Activated CD8-positive, alpha-beta memory T cell treated with anti-CD3 and anti-CD28 coated beads for 24 hours (primary cell): ENCODE data around the gene SLC38A10.

Source experiments
- DNase-seq: peaks from one replicate; pipeline ENCODE4 v3.0.0-alpha.2; 2020

The SLC38A10 gene

DNA sequence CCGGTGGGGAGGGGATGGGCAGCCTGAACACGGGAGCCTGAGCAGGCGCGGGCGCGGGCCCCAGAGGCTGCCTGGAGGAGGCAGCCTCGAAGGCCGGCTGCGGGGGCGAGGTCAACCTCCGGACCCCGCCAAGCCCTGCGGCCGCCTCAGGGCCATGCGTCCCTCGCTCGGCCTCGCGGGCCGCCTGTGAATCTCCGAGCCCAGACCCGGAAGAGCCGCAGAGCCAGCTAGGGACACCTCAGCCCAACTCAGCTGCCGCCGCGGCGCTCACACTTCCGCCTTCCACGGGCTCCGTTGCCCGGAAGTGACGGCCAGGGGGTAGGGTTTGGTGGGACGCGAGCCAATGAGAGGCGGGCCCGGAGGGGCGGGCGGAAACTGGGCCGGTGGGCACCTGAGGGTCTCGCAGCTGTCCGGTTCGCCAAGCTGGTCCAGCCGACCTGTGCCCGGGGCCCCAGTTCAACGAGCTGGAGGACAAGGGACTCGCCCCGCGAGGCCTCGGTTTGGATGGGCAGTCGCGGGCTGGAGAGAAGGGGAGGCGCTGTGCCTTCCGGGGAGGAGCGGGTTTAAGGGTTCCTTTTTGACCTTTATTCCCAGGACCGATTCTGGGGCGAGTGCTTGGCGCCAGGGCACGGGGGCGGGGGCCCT, at the start of gene SLC38A10:
Gene SLC38A10, minus strand, starts transcription at position 277 of the 645 bp plus-strand sequence. CDS start 386 bp downstream, outside the sequence.
- peak; percentile 95 for DNase-seq

DNA sequence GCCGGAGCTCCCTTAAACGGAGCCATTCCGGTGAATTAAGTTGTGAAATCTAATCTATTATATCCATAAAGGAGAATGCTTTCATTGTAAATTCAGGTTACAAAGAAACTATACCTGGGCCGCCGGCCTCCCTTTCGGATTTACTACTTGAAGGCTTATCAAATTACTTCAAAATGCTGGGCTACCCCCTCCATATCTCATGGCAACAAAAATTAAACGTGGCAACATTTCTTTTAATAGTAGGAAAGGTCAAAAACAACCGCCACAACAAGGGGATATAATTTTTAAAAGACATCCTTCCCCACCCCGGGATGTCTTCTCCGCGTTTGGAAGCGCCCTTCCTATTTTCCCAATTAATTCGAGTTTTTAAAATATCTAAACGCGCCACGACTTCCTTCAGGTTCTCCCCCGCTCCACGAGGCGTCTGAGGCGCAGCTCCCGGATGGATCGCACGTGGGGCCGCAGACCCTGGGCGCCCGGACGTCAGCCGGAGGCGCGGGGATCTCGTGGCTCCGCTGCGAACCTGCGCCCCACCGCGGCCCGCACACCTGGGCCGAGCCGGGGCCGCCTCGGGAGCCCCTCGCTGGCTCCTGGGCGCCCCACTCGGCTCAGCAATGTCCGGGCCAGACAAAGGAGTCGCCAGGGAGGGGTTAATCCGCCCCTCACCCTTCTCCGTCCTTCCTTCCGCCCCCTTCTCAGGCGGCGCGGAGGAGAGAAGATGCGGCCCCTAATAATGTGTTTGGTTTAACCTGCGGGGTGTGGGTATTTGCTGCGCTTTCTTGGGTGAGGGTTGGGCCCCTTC, 47.4 kb upstream of the SLC38A10 start:
- no peak for DNase-seq

DNA sequence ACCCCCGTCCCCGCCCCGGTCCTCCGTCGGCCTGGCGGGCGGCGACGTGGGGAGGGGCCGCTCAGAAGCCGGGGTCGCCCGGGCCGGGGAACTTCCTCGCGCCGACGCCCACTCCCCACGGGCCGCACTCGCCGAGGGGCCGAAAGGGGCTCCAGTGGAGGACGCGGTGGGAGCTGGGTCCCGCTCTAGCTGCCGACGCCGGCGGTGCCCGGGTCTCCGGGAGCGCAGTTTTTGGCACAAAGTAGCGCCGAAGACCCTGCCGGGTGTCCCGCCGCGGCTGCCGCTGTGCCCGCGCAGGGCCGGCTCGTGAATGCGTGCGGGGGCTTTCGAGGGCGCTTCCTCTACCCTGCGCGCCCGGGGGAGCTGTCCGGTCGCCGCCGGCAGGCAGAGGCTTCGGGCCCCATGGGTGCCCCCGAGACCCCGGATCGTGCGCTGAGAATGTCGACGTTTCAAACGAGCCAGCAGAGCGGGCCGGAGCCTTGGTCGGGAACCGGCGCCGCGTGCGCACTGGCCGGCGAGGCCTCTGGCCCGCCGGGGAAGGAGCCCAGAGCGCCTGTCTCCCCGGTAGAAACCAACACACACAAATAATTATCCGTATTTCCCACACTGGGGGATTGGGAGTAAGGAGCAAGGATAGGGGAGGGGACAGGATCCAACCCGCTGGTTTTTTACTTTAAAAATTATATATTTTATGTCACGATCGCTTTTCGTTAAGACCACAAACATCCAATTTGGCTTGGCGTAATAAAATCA, 46.6 kb upstream of the SLC38A10 start:
- DNase-seq, result no peak

DNA sequence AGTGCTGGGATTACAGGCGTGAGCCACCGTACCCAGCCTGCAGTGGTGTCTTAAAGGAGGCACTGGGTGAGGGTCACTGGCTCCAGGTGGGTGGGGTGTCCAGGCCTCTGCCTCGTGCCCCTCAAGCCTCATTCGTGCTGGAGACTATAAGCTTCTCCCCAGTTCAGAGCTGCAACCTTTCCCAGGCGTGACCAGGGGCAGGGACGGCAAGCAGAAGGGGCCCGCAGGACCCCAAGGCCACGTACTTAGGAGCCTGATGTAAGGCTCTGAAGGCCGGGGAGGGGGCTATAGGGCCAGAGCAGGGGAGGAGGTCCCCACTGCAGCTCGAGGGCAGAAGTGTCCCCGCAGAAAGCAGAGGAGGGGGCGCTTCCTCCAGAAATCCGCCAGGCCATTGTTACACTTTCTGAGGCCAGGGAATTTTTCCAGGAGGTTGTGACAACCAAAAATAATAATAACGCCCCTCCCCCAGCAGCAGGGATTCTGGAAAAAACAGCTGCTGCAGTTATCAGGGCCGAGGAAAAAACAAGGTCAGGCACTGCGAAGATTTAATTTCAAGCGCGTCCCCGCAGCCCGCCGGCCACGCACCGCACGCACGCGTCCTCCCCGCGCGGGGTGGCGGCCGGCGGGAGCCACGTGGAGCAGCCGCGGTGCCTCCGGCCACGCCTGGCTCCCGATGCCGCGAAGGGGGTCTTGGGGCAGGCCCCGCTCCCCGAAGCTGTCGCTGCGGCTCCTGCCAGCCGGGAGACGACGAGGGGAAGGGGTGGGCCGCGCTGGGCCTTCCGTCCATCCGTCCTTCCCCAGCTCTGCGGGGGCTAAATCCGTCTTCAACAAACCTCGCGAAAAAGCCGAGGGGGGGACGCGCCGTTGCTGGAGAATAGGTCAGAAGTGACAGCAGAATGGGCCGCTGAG, 45.8 kb upstream of the SLC38A10 start:
- DNase-seq, result no peak

DNA sequence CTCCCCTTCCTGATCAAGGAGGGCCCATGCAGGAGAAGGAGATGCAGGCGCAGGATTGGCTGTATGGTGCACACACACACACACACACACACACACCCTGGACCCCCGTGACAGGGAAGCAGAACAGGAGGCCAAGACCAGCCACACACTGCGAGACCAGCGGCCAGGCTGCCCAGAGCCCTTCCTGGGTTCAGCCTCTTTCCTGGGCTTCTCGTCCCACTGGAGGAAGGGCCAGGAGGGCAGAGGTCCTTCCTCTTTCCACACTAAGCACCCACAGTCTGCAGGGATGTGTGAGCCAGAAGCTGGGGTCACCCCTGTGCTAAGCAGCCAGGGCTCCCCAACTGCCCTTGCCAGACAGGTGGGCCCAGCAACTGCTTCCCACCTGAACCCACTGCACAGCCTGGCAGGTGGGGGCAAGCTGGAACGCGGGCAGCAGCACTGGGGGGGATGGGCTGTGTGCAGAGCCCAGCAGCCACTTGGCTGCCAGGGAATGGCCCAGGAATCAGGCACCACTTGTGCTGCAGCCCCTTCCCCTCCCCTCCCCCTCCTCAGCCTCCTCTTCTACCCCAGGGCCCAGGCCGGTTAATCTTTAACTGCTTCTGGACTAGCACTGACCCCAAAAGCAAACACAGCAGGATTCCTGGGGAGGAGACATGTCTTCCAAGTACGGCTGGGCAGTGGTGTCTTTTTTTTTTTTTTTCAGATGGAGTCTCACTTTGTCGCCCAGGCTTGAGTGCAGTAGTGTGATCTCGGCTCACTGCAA, 44.6 kb upstream of the SLC38A10 start:
- no peak for DNase-seq

DNA sequence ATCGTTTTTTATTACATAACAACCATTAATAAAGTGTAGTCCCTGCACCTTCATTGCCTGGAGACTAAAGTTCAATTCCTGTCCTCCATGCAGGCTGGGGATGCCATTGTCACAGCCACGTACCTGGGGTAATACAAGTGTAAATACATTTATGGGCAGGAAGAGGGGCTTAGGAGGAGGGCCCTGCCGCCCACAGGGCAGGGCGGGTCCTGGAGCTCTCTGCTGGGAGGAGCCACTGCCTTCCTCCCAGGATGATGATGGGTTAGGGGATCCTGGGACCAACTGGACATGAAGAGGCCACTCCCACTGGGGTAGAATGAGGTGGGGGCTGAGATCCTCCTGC, 44.1 kb upstream of the SLC38A10 start:
- DNase-seq, result no peak

DNA sequence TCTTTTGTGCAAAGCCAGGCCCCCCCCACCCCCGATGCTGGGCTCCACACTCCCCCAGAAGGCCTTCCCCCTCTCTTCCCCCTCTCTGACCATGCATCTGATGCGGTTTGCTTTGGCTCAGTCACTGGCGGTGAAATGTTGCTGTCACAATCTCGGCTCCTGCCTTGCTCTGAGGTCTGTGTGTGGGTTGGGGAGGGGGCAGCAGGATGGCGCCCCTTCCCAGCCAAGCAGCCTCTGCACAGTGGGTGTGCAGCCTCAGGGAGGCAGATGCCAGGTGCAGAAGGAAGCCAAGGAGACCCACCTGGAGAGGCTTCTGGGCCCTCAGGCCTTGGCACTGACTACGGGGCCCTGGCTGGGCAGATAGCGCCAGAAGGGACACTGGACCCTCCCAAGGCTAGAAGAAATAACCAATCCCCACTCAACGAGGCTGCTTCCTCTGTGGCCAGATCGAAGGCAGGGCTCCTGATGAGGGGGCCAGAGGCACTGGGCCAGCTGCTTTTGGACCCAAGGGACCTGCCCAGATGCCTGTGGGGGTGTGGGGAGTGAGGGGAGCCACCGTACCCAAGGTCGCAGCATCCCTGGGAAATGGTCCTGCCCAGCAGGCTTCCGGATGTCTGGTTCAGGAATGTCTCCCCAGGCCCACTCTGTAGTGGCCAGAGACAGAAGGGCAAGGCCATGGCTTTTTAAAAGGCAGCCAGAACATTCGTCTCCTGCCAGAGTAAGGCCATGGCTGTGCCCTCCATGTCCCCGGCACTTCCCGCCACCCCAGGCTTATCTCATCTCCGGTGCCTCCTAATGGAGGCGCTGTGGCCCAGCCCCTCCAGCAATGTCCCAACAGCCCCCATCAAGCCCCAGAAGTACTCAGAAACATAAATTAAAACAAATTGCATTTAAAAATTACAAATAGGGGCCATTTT, 43.4 kb upstream of the SLC38A10 start:
- no peak for DNase-seq

DNA sequence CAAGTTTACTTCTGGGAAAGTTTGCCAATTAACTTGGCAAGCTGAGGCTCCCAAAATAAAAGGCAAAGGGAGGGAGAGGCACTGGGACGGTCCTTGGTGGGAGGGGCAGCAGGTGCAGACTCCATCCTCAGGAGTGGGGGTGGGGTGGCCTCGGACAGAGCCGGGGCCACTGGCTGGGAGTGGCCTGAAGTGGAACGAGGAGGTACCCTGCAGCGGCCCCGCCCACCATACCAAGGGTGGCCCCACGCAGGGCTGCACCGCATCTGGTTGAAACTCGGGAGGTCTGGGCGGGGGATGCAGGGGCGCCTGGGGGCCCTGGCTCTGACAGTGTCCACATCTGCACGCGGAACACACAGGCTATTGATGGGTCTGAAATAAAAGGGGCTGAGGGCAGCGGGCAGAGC, 42.4 kb upstream of the SLC38A10 start:
- DNase-seq, result no peak

DNA sequence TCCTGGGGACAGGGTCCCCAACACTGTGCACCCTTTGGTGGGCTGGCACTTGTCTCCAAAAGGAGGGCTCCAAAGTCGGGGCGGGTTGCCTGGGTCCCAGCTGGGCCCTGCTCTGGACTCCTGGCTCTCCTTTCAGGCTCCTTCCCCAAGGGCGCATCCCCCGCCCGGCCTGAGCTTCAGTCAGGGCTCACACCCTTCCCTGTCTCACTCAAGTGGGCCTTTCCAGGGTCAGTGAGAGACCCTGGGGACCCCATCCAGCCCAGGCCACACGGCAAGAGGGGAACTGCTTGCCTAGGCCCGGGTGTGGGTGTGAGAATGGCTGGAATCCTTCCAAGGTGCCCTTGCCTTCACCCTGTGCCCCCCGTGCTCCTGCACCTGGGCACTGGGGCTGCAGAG, 41.8 kb upstream of the SLC38A10 start:
- no peak for DNase-seq

DNA sequence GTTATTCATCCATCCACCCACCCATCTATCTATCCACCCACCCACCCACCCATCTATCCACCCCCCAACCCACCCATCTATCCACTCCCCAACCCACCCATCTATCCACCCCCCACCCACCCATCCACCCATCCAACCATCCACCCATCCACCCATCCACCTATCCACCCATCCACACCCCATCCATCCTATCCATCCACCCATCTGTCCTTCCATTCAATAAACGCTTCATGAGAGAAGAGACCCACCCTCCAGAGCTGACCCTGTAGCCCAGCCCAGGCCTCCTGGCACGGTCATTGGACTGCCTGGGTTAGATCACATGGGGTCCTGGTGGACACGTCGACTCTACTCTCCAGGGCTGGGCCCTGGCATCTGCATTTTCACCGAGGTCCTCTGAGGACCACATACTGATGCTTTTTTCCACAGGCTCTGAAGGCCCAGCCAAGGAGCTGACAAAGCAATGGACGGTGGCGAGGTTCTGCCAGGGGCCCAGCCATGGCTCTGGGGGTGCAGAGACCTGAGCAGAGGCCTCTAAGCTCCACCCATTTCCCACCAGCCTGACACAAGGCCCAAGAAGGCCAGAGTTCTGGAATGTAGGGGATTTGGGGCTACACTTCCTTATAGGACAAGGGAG, 41.3 kb upstream of the SLC38A10 start:
- no peak for DNase-seq

DNA sequence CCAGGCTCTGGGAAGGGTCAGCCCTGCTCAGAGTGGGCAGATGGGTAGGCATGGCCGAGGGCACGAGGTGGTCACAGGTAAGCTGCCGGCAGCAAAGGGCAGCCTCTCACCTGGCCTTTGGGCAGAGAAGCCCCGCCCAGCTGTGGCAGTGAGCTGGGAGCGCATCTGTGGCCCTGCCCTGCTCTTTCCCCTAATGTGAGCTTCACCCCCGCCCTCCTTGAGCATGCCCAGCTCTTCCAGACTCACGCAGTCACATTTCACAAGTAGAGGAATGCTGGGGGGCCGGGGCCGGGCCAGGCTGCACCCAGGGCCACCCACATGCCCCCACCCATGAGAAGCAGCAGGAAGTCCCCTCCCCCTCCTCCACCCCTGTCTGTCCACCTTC, 40.7 kb upstream of the SLC38A10 start:
- DNase-seq, result no peak

DNA sequence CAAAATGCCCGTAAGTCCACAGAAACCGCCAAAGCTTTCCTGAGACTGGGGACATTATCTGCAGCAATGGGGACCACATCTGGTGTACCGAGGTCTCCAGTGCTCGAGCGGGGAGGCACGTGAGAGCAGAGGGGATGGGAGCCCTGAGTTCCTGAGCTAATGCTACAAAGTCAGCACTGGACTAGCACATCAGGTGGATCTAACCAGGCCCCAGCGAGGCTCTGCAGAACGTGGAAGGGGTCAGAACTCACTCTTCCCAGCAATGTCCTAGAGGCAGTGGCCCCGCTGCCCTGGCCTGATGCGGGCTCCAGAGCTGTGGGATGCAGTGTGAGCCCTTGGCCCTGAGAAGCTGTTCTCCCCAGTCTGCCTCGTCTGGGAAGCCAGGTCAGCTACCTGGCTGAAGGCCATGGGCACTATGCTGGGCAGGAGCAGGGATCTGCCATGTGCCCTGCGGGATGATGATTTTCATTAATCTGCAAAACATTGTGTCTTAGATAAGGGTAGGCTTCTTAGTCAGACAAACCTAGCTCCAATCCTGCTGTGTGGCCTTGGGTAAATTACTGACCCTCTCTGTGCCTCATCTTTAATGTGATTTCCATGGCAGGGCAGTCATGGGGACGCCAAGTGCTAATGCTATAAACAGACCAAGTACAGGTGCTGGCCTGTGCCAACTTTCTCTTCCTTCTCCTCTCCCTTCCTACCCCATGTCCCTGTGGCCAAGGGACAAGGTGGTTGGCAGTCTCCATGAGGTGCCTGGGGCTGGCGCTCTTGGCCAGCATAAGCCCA, 40.1 kb upstream of the SLC38A10 start:
- no peak for DNase-seq

DNA sequence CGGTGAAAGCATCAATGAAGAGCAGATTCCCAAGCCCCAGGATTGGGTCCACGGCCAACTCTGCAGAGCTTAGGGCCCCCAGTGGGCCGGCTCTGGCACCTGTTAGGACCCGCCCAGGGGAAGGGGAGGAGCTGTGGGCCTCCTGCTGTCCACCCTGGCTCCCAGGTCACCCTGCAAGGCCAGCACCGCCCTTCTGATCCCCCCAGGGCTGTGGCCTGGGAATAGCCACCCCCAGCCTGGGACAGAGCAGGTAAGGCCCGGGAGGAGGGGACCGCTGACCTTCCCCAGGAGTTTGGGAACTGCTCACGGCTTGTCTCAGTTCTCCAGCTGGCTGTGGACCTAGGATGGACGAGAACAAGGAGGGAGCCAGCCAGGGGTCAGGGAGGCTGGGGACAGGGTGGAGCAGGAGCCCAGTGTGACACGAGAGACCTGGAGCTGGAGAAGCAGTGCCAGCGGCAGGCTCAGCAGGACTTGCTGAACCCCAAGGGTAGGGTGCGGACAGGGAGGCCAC, 39.3 kb upstream of the SLC38A10 start:
- DNase-seq, result no peak

DNA sequence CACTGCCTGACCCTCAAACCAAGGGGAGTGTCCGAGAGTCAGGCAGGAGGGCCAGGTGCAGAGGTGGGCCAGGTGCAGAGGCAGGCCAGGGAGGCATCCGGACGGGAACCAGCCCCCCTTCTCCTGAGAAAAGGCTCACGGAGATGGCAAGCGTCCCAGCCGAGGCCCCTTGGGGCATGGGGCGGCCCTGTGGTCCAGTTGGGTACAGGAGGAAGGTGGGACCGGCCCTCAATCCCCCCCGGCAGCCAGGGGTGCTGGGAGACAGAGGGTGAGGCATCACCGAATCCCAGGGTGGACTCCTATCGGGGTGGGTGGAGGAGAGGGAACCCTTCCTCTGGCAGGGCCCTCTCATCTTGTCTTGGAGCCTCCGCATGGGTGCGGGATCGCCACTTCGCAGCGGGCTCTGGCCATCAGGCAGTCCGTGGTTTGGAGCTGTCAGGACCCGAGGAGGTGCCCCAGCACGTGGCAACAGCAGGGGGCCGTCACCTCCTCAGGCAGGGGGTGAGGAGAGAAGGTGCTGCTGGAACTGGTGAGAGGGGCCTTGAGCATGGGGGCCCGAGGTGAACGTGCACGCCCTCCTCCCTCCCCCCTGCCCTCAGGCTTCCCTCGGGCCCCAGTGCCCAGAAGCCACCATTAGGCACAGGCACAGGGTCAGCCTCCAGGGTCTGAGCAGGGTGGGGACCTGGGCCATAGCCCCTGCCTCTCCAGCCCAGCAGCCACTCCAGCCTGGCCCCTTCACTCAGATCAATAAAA, 38.7 kb upstream of the SLC38A10 start:
- DNase-seq, result no peak

DNA sequence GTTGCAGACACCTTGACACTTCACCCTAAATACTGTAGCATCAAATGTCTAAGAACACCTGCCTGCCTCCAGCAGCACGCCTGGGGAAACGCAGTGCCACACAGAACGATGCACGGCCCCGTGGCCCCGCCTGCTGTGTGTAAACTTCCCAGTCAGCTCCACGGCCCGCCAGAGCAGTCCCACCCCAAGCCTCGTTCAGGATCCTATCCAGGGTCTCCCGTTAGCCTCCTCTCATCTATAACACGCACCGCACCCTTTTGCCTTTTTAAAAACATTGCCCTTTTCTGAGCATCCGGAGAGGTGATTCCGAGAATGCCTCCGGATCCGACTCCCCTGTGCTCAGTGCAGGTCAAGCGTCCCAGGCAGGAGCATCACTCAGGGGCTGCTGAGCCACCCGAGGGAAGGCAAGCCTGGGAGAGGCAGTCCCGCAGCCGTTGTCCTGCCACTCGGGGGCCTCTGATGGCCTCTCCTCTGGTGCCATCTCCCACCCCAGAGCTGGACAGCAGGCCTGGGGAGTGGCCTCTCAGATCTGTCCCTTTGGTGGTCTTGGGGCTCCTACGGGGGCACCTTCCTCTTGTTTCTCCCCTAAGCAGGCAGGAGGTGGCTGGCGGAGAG, 37.9 kb upstream of the SLC38A10 start:
- no peak for DNase-seq

DNA sequence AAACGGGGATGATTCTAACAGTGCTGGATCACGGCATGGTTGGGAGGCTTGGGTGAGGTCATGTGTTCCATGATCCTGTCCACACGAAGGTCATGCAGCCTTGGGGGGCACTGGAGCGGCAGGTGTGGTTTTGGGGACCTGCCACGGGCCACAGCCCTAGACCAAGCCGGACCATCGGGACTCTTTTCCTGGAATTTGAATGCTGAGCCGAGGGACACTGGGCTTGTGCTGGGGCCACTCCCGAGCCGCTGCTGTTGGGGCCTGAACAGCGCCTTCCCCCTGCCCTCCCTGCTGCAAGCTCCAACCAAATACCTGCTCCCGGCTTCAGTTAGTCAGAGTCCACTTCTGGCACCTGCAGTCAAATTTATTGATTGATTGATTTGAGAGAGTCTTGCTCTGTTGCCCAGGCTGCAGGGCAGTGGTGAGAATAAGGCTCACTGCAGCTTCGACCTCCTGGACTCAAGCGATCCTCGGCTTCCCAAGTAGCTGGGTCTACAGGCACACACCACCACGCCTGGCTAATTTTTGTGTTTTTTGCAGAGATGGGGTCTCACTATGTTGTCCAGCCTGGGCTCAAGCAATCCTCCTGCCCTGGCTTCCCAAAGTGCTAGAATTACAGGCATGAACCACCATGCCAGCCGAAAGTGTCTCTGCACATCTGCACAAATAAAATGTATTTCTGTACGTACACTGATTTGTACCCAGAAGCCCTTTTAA, 37.2 kb upstream of the SLC38A10 start:
- DNase-seq, result no peak

DNA sequence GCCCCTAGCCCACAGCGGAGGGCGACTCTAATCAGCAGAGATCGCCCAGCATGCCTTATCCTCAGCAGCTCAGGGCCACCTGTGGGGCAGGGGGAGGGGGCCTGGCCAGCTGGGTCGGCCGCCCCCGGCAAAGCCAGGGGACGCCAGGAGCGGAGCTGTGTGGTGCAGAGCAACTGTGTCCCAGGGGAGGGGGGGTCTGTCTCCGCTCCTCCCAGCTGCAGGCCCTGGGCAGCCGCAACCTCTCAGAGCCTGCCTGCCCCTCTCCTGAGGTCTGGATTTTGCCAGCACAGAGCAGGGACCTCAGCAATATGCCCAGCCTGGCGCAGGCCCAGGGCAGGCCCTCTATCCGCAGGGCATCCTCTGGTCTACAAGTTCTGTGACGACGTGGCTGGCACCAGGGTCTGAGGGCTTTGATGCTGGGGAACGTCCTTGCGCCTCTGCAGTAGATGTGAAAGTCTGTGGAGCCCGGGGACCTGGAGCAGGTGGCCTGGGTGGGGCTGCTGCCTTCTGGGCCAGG, 36.5 kb upstream of the SLC38A10 start:
- no peak for DNase-seq
